Stimulated activated CD4-positive, alpha-beta T cell treated with anti-CD3 and anti-CD28 coated beads, Interleukin-15, amount 100 ng/mL, for 48 hours (primary cell): ENCODE measurements around the gene ARHGEF16.

ENCODE experiments used
- DNase-seq, 2 donors: peaks; one replicate each; pipeline ENCODE4 v3.0.0-alpha.2; 2020; ENCODE audit warnings: low read depth in 2 of 2

ARHGEF16 gene

DNA sequence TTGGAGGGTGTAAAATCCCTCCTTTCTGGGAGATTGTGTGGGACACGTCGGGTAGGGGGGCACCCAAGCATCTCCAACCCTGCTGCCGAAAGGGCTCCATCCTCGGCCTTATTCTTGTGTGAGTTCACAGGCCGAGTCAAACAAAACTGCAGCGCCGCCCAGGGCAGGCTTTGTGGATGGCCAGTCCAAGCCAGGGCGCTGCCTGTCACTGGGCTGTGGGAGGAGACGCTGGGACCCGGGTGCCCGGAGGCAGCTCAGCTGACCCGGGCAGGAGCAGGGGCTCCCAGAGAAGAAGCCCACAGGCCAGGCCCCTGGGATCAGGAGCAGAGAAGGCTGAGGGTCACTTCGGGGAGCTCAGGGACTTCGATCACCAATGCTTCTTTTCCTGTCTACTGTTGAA, 31.8 kb upstream of the ARHGEF16 start:
- no peak for DNase-seq

DNA sequence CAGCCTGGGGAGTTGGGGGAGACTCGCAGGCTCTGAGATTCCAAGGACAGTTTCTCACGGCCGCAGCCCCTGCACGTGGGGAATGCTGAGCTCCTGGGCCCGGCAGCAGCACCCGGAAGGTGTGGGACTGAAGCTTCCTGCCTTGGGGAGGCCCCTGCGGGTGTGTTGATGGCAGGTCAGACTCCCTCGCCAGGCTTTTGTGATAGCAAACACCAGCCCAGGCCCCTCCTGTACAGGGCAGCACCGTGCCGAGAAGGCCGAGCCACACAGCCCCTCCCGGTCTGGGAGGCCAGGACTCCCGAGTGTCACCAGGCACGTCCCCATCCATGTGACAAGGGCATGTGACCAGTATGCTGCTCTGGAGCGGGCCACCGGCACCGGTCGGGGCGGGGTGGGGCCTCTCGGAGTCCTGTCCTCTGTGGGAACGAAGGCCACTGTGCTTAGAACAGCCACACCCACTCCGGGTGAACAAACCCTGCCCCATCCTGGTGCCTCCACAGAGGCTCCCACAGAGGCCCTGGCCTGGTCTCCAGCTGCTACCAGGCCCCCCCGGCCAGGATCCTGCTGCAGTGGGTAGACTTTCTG, 31.1 kb upstream of the ARHGEF16 start:
- no peak for DNase-seq

DNA sequence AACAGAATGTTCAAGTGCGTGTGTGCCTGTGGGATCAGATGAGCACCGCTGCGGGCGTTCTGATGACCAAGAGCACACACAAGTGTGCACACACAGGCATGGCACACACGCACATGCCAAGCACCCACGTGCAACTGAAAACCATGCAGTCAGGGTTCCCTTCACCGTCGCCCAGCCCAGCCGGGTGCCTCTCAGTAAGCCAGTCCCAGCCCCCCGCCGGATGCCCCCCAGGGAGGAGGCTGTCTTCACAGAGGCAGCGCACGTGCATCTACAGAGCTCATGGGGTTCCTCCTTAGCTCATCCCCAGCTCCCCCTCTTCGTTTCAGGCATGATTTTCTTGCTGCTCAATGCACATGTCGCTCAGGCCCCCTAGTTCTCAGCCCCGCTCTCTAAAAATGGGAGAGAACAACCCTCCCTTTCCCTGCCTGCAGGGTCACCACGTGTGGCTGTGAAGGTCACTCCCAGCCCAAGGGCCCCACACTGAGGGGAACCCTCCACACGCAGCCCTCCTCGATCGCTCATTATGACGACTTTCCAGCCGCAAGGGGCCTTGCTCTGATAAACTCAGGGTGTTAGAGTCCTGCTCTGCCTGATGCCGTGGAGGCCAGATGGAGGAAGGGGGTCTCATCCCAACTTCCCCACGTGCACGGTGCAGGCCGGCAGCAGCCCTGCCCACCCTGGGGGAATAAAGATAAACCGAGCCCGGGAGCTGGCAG, 30.4 kb upstream of the ARHGEF16 start:
- no peak for DNase-seq

DNA sequence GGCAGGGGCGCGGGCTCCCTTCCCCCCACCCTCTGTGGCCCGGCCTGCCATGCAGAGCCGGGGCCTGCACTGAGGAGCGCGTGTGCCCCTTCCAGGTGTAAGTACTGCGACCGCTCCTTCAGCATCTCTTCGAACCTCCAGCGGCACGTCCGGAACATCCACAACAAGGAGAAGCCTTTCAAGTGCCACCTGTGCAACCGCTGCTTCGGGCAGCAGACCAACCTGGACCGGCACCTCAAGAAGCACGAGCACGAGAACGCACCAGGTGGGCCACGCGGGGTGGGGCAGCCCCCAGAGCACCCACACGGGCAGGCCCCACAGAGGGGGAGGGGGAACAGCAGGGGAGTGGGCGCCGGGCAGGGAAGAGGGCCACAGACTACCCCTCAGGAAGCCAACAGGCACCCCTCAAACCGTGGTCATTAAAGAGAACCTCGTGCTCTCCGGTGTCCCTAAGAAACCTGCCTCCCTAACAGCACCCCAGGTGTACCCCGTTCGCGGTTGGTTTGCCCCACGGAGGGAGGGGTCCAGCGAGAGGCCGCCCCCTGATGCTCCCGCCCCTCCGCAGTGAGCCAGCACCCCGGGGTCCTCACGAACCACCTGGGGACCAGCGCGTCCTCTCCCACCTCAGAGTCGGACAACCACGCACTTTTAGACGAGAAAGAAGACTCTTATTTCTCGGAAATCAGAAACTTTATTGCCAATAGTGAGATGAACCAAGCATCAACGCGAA, 28.8 kb upstream of the ARHGEF16 start:
- no peak for DNase-seq

DNA sequence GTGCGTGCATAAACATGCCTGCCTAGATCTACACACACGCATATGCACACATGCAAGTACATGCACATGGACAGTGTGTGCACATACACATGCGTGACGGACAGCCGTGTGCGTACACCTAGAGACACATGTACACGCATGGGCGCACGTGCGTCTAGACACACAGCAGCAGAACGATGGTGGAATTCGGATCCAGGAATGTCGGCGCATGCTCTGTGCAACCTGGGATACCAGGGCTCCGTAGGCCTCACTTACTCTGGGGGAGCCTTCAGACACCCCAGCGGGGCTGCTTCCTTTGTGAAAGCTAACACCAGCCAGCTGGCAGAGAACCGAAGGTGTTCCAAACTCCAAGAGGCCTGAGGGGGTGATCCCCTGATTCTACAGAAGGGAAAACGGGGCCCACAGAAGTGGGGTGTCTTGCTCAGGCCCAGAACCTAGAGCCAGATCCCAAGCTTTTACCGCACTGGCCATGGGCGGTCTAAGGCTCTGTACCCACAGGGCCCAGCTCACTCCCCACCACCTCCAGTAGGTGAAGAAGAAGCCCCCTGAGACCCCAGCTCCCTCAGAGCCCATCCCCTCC, 27.4 kb upstream of the ARHGEF16 start:
- DNase-seq: no peak

DNA sequence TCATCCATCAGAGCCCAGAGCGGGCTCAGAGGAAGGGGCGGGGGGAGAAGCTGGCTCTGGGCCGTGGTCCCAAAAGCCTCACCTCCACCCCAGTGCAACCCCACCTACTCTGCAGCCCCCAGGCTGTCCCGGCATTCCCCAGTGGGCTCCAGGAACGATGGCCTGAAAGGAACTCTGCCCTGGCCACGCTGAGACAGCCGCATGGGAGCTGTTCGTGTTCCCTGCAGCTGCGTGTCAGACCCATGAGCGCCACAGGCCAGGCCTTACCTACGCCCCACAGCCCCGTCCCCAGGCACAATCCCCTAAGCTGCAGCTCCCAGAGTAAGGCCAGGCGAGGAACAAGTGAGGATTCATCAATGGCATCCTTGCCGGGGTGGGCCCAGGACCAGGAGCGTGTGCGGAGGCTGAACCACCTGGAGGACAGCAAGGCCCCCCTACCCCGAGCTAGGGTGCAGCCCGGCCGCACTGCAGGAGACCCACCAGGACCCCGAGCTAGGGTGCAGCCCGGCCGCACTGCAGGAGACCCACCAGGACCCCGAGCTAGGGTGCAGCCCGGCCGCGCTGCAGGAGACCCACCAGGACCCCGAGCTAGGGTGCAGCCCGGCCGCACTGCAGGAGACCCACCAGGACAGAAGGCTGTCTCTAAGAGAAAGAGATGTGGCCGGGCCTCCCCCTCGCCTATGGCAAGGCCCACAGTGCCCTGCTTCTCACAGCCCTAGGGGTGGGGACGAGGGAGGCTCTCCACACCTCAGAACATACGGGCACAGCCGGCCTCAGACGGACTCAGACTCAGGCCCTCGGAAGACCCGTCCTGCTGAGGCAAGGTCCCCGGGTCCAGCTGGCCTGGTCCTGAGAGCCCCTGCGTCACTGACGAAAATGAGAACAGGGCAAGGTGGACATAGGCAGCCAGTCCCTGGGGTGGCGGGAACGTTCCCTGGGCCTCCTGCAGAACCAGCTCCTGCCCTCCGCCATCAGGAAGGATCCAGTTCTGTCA, 26.5 kb upstream of the ARHGEF16 start:
- no peak for DNase-seq

DNA sequence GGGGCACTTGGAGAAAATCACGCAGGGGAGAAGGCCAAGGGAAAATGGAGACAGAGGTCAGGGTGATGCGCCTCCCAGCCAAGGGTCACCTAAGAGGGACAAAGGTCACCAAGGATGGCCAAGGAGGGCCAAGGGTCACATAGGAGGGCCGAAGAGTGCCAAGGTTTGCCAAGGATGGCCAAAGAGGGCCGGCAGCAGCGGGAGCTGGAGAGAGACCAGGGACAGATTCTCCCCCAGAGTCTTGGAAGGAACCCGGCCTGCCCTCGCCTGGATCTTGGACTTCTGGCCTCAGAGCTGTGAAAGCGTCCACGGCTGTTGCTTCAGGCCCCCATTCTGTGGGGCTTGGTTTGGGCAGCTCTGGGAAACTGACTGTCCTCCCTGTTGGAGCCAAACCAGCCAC, 25.6 kb upstream of the ARHGEF16 start:
- no peak for DNase-seq

DNA sequence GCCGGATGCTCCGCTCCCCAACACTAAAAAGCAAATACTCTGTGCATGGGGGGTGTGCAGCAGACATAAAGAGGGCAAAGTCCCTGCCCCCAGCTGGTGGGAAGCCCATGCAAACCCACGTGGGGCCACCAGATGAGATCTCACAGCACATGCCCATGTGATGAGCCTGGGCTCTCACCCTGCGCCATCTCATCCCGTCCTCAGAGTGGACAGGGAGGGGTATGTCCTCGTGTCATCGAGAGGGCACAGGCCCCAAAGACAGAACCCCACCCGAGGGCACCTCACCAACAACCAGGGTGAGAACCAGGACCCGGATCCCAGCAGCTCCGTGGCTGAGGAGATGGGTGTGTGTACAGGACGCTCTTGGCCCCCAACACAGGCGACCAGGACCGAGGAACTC, 25.1 kb upstream of the ARHGEF16 start:
- DNase-seq: no peak

DNA sequence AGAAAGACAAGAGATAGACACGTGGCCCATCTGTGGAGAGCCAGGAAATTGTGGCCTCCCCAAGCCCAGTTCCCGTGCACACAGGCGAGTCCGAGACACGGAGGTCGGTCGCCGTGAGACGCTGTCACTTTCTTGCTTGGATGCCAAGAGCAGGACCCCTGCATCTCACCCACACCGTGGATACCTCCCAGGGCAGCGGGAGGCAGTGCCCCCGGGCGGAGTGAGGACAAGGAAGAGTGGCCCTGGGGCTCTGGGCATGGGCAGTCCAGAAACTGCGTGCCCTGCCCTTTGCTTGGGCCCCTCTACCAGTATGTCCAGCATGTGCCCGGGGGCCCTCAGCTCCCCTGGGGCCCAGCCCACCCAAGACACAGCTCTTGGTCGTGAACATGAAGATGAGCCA, 24.7 kb upstream of the ARHGEF16 start:
- DNase-seq: no peak

DNA sequence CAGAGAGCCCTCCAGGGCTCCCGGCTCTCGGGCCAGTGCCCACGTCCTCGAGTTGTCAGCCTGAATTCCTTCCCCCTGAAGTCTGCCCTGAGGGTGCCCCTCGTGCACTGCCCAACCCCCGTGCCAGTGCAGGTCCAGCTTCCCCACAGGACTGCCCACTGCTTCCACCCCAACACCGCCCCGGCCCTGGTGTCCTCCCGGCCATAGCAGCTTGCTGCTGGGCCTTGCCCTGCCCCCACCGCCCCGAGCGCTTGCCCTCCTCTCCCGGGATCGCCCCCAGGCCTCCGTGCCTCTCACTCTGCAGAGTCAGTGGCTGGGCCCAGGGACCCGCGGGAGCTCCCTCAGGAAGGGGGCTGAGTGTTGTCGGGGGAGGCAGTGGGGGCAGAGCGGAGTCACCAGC, 24.1 kb upstream of the ARHGEF16 start:
- no peak for DNase-seq

DNA sequence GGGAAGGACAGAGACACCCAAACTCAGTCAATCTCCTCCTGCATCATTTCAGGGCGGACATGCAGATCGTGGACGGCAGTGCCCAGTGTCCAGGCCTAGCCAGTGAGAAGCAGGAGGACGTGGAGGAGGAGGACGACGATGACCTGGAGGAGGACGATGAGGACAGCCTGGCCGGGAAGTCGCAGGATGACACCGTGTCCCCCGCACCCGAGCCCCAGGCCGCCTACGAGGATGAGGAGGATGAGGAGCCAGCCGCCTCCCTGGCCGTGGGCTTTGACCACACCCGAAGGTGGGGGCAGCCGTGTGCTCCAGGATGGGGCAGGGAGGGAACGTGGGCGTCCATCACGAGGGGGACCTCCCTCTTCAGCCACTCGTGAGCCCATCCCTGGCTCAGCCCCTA, 23.6 kb upstream of the ARHGEF16 start:
- DNase-seq: no peak

DNA sequence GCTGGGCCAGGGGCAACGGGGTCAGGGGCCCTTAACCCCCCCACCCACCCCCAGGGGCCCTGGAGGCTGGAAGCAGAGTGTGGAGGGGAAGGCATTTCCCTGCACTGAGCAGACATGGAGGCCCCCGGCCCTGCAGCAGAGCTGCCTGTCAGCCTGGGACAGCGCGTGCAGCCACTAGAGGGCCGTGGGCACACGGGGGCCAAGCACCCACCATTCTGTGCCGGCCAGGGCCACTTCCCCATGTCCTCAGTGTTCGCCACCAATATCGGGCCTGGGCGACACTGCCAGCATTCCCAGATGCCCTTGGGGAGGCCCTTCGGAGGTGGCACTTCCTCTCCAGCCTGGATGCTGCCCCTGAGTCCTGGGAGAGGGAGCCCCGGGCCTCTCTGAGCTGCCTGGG, 23.2 kb upstream of the ARHGEF16 start:
- DNase-seq: no peak

DNA sequence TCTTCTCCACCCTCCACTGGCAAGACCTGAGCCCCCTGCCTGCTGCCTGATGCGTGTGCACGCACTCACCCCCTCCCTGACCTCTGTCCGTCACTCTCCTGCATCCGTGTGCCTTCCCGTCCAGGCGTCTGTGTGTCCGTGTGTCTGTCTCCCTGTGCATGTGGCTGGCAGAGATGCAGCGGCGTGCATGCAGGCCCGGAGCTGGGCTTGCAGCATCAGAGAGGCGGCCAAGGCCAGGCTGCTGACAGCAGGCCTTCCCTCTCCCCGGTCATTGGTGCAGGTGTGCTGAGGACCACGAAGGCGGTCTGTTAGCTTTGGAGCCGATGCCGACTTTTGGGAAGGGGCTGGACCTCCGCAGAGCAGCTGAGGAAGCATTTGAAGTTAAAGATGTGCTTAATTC, 22.8 kb upstream of the ARHGEF16 start:
- no peak for DNase-seq

DNA sequence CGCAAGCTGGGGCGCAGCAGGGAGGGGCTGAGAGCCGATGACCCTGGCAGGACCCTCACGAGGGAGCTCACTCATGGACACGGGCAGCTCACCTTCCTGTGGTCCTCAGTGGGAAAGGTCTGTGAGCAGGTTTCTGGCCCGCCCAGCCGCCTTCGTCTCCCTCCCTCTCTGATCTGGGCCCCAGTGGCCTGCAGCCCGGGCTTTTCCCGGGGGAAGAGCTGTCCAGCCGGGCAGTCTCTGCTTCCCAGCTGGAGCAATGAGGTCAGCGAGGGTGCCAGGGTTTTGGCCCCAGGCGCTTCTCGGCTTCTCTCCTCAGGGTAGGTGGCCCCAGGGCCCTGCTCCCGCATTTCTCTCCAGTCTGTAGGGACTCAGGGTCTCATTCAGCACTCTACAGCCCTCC, 22.2 kb upstream of the ARHGEF16 start:
- no peak for DNase-seq

DNA sequence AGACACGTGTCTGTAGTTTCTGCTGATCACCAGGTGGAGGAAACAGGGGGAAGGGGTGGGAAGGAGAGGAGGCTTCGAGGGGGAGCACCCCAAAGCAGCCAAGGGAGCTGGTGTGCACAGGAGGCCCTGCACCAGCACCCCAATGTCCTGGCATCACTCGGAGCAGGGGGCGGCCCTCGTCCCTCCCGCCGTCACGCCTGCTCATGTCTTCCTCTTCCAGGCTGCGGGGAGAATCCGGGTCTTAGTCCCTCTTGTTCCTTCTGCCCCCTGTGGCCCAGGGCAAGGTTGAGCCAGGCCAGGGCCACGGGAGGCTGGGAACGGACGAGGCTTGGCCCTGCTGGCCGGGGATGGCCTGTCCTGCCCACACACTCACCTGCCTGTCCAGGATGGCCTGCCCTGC, 21.4 kb upstream of the ARHGEF16 start:
- no peak for DNase-seq

DNA sequence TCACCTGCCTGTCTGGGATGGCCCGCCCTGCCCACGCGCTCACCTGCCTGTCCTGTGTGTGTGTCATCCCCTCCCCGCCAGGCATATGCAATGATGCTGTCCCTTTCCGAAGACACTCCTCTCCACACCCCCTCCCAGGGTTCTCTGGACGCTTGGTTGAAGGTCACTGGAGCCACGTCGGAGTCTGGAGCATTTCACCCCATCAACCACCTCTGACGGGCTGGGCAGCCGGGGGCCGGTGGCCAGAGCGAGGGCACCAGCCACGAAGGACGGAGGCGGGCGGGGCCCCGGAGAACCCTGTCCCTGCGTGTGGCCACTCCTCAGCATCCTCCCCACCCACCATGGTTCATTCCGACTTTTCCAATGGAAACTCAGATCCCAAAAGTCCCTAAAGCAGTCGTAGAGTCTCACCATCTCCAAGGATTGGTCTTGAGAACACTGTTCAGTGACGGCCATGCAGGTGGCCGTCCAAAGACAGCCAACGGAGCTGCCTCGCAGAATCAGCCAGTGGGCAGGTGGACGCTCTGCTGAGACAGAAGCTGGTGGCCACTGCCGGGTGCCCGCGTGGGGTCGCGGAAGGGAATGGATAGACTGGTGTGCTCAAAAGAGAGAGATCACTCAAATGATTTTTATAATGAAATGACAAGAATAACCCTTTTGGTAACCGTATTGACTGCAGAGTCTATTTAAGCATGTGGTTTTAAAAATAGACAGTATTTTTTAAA, 20.7 kb upstream of the ARHGEF16 start:
- DNase-seq: no peak

DNA sequence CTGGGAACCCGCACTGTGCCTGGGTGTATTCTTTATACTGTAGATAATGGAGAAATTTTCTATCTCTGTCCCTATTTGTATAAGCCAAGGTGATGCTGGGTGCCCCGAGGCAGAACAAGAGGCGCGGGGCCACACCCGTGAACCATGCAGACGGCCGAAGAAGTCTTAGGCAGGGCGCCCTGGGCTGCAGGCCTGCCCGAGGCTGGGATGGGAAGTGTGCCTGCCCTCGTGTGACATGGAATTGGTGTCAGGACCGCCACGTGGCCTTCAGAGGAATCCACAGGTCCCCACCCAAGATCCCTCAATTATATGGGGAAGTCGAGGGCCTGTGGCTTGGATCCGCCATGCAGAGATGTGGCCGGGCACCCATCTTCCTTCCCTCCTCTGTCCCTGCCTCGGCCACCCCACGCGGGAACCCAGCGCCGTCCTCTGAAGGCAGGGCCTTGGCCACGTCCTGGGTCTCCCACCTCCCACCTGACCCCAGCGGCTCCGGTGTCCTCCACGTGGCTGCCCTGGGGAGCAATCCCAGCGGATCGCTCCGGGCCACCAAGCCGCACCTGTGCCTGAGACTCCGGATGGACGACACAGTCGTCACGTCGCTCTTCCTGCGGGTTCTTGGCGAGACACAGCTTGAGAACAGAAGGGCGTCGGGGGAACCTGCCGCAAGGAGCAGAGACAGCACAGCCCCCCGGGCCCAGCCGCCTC, 19.9 kb upstream of the ARHGEF16 start:
- DNase-seq: no peak

DNA sequence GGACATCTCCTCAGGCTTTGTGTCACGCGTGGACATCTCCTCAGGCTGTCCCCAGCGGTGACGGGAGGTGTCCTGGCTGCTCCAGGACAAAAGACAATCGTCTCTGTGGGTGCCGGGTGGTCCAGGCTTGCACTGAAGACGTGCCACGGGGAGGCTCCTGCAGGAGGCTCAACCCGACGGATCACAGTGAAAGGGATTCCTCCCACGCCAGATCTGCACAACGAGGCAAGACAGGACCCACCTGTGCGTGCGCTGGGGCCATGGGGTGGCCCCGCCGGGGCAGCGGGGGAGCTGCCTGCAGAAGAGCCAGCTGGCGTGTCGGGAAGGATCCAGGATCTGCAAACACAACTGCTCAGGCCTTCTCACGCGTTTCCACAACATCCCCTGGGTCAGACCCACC, 18.8 kb upstream of the ARHGEF16 start:
- DNase-seq: no peak

DNA sequence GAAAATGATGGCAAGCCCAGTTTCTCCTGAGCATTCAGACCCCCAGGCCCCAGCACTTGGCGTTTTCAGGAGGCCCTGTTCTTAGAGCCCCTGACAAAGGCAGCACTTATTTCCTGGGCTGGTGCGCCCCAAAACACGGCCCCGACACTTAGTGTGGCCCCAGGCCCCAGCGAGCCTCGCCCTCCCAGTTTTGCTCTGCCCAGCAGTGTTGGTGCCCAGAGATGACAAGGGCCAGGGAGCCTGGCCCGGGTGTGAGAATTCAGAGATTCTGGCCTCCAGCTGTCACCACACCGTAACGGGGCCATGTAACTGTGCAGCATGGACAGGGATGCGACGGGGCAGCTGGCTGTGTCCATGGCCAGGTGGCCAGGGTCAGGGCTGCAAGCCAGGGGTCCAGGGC, 18.0 kb upstream of the ARHGEF16 start:
- DNase-seq: no peak

DNA sequence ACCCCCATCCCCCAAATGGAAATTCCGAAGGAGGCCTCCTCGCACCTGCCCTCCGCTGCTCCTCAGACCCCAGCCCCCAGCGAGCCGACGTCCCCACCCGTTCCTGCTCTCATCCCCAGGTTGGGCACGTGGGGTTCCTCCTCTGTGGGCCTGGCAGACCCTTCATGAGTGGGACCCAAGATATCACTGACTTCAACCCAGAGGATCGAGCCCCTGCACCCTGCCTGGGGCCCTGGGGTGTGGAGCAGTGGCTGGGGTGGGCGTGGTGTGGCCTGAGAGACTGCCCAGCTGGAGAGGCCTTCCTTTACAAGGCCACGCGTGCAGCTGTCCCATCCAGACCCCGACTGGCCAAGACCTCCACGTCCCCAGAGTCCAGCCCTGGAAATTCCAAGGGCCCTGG, 17.6 kb upstream of the ARHGEF16 start:
- DNase-seq: no peak
